ENCODE data around the gene NAALADL2. TPM values are rescaled to one million over a fixed set of nuclear protein-coding genes. Genes with fewer than 3 reads are reported as not detected.

NAALADL2 gene
- total and polyA plus RNA-seq, 2 of the 8 experiments (the other 6 are each of a cell fraction or from before 2014, with no cell fraction given): 0.12 to 0.22 TPM

GRCh38 chr3:175329373-175329772 is 470.2 kb downstream of the NAALADL2 start:
- Histone ChIP-seq H3K4me2 (ENCODE audit: insufficient read depth in 1 of 2, low read depth in 2 of 2, low read length in 2 of 2) (no peak overlapping the region), H3K23me2 (ENCODE audit: low read depth, low read length) (no peaks in the 10 kb centered on the region), H3K23ac (ENCODE audit: insufficient read length) (no peak overlapping the region), H4K20me1 (replicated peaks in 1 of 2; ENCODE audit: control insufficient read depth in 1 of 2, insufficient read depth in 2 of 2, low read length in 2 of 2) (no peaks in the 10 kb centered on the region), H2BK20ac (ENCODE audit: low read length) (no peak overlapping the region), H3K4me3 (ENCODE audit: extremely low read depth in 1 of 4, insufficient read depth in 2 of 4, low read depth in 3 of 4, low read length in 4 of 4) (no peak overlapping the region), H3K79me2 (ENCODE audit: control insufficient read depth in 1 of 2, insufficient read depth in 2 of 2, low read length in 2 of 2) (no peaks in the 10 kb centered on the region), H3K27me3 (replicated peaks in 1 of 4; ENCODE audit: control insufficient read depth in 3 of 4, extremely low read depth in 1 of 4, insufficient read depth in 3 of 4, low read length in 3 of 4) (no peaks in the 10 kb centered on the region), H2AK5ac (ENCODE audit: low read depth, low read length) (no peak overlapping the region), H2BK5ac (ENCODE audit: low read depth, low read length) (no peak overlapping the region), H2BK12ac (ENCODE audit: low read depth, low read length) (no peak overlapping the region), H4K91ac (replicated peaks; ENCODE audit: insufficient read length, low read length) (no peak overlapping the region), H2BK120ac (replicated peaks; ENCODE audit: low read depth, low read length) (no peak overlapping the region), H3K36me3 (ENCODE audit: control insufficient read depth in 2 of 4, insufficient read depth in 4 of 4, low read length in 3 of 4) (no peaks in the 10 kb centered on the region), H4K5ac (ENCODE audit: insufficient read length, low read depth, low read length) (no peak overlapping the region), H3K9me3 (ENCODE audit: insufficient read depth in 2 of 2, low read depth in 1 of 2, low read length in 1 of 2) (no peaks in the 10 kb centered on the region), H3K27ac (ENCODE audit: low read depth, low read length) (no peak overlapping the region), H3K4me1 (replicated peaks in 1 of 4; ENCODE audit: control insufficient read depth in 3 of 4, insufficient read depth in 4 of 4, low read length in 3 of 4) (no peaks in the 10 kb centered on the region), H3K4ac (replicated peaks; ENCODE audit: insufficient read length, low read depth, low read length) (no peak overlapping the region), H3K9ac (replicated peaks in 1 of 4; ENCODE audit: extremely low read depth in 1 of 4, low read depth in 3 of 4, low read length in 3 of 4) (no peak overlapping the region), H3K18ac (ENCODE audit: extremely low read depth, low read length) (no peak overlapping the region), H2BK15ac (ENCODE audit: low read length) (no peak overlapping the region), H3K14ac (ENCODE audit: insufficient read length) (no peak overlapping the region), H2AFZ (ENCODE audit: low read length) (no peak overlapping the region), H4K8ac (ENCODE audit: extremely low read depth, insufficient read depth, low read length) (no peak overlapping the region), H3K79me1 (ENCODE audit: low read depth, low read length) (no peaks in the 10 kb centered on the region), H3K56ac (replicated peaks; ENCODE audit: insufficient read length, low read depth, low read length) (no peak overlapping the region)
- TF ChIP-seq TAF7 (optimal IDR thresholded peaks at IDR 0.05; ENCODE audit: borderline replicate concordance, low read depth, low read length) (no peak), CEBPB (IDR thresholded peaks at IDR 0.05; ENCODE audit: low read depth, low read length) (no peak)
- DNase-seq (ENCODE audit: low read depth in 1 of 2, low spot score in 2 of 2): no peak
- CTCF ChIA-PET (ENCODE audit: partially characterized antibody): interaction anchor here (0.7 kb wide), 1 partner anchor 138 kb away, joined by 3 read pairs; no protein-coding TSS in a partner anchor
- POLR2A ChIA-PET (ENCODE audit: partially characterized antibody): no interaction called here
- no peak for FAIRE-seq
- WGBS, 2 experiments (ENCODE audit: extremely low coverage in 1 of 2, insufficient coverage in 1 of 2, insufficient read length in 1 of 2, insufficient replicate concordance in 2 of 2, low coverage in 1 of 2, low lambda C conversion rate in 2 of 2, missing lambda C conversion rate in 1 of 2): 91% methylated on average over 2 of the region's 2 CpGs; no CpG with 5 or more reads in 1 of the 2 experiments
